SK-N-MC (cell line): ENCODE measurements around the gene KAT8.

Experiments used
- EZH2 ChIP-seq: fragments of 200-600 bp; sonication (generic); IDR thresholded peaks from one replicate; pipeline ENCODE4 v1.6.1; 2017; ENCODE audit warnings: antibody characterized with exemption
- FOXP2 ChIP-seq: optimal IDR thresholded peaks from 2 replicates; pipeline ENCODE3; 2011; ENCODE audit warnings: mild to moderate bottlenecking, moderate library complexity; ENCODE audit not compliant: insufficient read depth; ENCODE audit errors: extremely low read length, control extremely low read depth
- POLR2AphosphoS5 ChIP-seq: IDR thresholded peaks from 2 replicates; pipeline ENCODE4 v1.6.1; 2012; ENCODE audit warnings: mild to moderate bottlenecking, low read depth, low read length, borderline replicate concordance

DNA sequence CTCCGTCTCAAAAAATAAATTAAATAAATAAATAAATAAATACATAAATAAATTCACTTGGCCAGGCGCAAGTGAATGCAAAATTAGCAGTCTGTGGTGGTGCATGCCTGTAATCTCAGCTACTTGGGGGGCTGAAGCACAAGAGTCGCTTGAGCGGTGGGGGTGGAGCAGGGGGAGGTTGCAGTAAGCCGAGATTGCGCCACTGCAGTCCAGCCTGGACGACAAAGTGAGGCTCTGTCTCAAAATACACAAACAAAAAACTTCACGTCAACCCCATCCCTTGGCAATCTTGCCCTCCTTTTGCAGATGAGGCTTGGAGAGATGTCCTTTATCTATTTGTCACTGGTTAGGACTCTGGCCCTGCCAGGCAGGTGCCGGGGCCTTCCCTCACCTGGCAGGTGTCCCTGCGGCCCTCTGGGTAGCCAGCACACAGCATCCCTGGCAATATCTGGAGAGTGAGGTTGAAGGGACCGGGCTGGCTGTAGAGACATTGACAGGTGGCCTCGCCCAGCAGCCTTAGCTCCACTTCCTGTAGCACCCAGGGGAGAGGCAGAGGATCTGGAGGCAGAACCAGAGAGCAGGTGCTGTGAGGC lies 28.0 kb downstream of the KAT8 start:
- TF ChIP-seq EZH2 (no peak), POLR2AphosphoS5 (no peak), FOXP2 (no peak)
